ENCODE results near the gene SKP1. TPM values are rescaled to one million over a fixed set of nuclear protein-coding genes. Genes with fewer than 3 reads are reported as not detected.

The SKP1 gene
- total RNA-seq, 1 donor from 2014 or later: 333 TPM

DNA sequence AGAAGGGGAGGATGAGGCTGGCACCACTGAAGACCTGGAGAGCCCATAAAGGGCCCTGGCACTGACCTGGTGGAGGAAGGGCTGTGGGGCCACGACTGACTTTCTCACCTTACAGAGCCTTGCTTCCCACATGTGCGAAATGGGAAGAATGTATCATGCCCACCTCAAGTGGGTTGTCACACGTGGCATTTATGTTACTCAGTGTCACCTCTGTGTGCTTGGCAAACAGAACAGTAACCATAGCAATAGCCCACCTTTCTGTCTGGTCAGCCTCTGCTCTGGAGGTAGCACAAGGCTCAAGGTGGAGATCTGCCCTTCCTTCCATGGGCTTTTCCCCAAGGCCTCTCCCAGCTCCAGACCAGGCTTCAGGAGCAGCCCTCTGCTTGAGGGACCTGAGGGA lies 45.6 kb downstream of the SKP1 start:
- TF ChIP-seq, protein P1, sequence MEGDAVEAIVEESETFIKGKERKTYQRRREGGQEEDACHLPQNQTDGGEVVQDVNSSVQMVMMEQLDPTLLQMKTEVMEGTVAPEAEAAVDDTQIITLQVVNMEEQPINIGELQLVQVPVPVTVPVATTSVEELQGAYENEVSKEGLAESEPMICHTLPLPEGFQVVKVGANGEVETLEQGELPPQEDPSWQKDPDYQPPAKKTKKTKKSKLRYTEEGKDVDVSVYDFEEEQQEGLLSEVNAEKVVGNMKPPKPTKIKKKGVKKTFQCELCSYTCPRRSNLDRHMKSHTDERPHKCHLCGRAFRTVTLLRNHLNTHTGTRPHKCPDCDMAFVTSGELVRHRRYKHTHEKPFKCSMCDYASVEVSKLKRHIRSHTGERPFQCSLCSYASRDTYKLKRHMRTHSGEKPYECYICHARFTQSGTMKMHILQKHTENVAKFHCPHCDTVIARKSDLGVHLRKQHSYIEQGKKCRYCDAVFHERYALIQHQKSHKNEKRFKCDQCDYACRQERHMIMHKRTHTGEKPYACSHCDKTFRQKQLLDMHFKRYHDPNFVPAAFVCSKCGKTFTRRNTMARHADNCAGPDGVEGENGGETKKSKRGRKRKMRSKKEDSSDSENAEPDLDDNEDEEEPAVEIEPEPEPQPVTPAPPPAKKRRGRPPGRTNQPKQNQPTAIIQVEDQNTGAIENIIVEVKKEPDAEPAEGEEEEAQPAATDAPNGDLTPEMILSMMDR (IDR thresholded peaks at IDR 0.05): no peak
- Mint-ChIP-seq H3K27me3 (ENCODE audit: unreplicated experiment) (no peaks in the 10 kb centered on the region), H3K4me1 (ENCODE audit: unreplicated experiment) (peaks cover 19% of the 10 kb centered on the region), H3K4me3 (ENCODE audit: unreplicated experiment) (no peak overlapping the region), H3K27ac (ENCODE audit: unreplicated experiment) (no peak overlapping the region), H3K36me3 (ENCODE audit: unreplicated experiment) (peaks cover 10% of the 10 kb centered on the region), H3K9me3 (ENCODE audit: unreplicated experiment) (no peaks in the 10 kb centered on the region)
- no peak for DNase-seq (ENCODE audit: extremely low spot score, unreplicated experiment)

DNA sequence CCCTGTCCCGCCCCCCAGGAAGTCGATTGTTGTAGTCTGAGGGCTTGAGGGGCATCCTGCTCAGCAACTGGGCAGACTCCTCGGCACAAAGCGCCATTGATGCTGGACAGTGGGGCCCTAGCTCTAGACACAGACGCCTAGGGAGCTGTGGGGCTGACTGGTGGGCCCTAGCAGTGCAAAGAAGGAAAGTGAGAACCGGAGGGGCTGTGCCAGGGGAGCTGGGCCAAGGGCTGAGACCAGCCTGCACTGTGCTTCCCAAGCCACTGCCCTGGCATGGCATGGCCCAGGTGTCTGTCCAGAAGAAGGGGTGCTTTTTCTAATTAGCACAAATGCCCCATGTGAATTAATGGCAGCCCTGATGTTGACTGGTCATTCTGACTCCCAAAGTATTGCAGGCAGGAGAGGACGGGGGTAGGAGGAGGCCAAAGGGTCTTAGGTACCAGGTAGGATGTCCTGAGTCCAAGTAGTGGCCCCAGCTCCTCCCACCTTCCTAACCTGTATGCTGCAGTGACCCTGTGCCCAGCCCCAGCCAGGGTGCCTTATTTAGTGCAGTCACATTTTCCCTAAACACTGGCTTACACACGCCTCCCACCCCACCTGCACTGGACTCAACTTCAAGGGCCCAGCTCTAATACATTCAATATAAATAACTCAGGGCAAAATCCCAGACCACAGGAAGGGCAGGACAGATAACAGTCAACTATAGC lies 46.4 kb downstream of the SKP1 start:
- no peak for DNase-seq (ENCODE audit: extremely low spot score, unreplicated experiment)
- Mint-ChIP-seq H3K4me3 (ENCODE audit: unreplicated experiment) (no peak overlapping the region), H3K36me3 (ENCODE audit: unreplicated experiment) (peaks cover 5% of the 10 kb centered on the region), H3K27ac (ENCODE audit: unreplicated experiment) (no peak overlapping the region), H3K27me3 (ENCODE audit: unreplicated experiment) (no peaks in the 10 kb centered on the region), H3K9me3 (ENCODE audit: unreplicated experiment) (no peaks in the 10 kb centered on the region), H3K4me1 (ENCODE audit: unreplicated experiment) (peaks cover 27% of the 10 kb centered on the region)
- TF ChIP-seq, protein P1 (IDR thresholded peaks at IDR 0.05): no peak

DNA sequence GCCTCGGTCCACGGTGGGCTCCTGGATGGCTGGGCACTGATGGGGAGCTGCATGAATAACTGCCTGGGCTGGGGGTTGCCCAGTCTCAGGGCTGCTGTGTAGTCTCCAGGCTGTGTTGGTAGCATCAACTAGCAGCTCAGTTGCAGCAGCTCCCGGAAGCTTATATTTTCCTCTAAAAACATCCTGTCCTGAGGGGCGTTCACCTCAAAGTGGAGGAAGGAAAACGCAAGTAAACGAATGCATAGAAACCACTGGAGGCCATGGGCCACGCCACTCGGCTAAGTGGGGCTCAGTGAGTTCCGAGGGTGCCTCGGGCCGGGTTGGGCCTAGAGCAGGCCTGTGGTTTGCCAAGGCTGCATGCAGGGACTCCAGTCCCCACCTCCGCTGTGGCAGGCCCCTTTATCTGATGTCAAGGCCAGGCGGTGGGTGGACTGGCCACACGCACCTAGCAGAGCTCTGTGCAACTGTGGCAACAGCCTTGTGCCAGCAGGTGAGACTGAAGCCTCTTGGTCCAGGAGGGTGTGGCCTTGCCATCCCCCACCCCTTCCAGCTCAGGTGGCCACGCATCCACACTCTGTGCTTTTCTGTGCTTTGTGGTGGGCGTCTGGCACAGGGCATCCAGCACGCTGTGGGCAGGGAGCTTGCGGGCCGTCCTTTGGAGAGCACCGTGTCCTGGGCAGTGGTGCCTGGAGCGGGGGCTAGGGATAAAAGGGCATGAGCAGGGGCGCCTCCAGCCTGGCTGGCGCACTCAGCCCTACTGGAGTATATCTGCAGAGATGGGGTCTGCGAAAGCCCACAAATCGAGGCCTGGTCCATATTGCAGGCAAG lies 47.1 kb downstream of the SKP1 start:
- H3K27me3 Mint-ChIP-seq (ENCODE audit: unreplicated experiment): no peaks in the 10 kb centered on the region
- no peak overlapping the region for H3K4me3 Mint-ChIP-seq (ENCODE audit: unreplicated experiment)
- peaks cover 33% of the 10 kb centered on the region for H3K4me1 Mint-ChIP-seq (ENCODE audit: unreplicated experiment)
- TF ChIP-seq, protein P1 (IDR thresholded peaks at IDR 0.05): no peak
- no peaks in the 10 kb centered on the region for H3K9me3 Mint-ChIP-seq (ENCODE audit: unreplicated experiment)
- H3K36me3 Mint-ChIP-seq (ENCODE audit: unreplicated experiment): peaks cover 3% of the 10 kb centered on the region
- no peak overlapping the region for H3K27ac Mint-ChIP-seq (ENCODE audit: unreplicated experiment)
- no peak for DNase-seq (ENCODE audit: extremely low spot score, unreplicated experiment)

DNA sequence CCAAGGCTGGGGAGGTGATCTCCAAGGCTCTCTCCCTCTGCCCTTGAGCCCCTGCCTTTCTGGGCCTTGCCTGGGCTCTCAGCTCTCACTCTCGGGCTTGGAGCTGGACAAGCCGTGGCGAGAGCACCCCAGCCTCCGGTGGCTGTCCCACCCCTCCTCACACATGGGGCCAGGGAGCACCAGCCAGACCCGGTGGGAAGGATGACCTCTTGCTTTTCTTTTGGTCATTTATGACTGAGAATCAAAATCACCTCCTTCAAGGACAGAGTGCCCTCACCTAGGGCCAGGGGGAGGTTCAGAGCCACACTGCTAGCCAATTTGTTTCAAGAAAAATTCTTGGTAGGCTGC lies 48.1 kb downstream of the SKP1 start:
- no peaks in the 10 kb centered on the region for H3K9me3 Mint-ChIP-seq (ENCODE audit: unreplicated experiment)
- no peaks in the 10 kb centered on the region for H3K27me3 Mint-ChIP-seq (ENCODE audit: unreplicated experiment)
- DNase-seq (ENCODE audit: extremely low spot score, unreplicated experiment): no peak
- H3K27ac Mint-ChIP-seq (ENCODE audit: unreplicated experiment): no peak overlapping the region
- TF ChIP-seq, protein P1 (IDR thresholded peaks at IDR 0.05): no peak
- no peak overlapping the region for H3K4me3 Mint-ChIP-seq (ENCODE audit: unreplicated experiment)
- H3K4me1 Mint-ChIP-seq (ENCODE audit: unreplicated experiment): peaks cover 33% of the 10 kb centered on the region
- H3K36me3 Mint-ChIP-seq (ENCODE audit: unreplicated experiment): peaks cover 3% of the 10 kb centered on the region

DNA sequence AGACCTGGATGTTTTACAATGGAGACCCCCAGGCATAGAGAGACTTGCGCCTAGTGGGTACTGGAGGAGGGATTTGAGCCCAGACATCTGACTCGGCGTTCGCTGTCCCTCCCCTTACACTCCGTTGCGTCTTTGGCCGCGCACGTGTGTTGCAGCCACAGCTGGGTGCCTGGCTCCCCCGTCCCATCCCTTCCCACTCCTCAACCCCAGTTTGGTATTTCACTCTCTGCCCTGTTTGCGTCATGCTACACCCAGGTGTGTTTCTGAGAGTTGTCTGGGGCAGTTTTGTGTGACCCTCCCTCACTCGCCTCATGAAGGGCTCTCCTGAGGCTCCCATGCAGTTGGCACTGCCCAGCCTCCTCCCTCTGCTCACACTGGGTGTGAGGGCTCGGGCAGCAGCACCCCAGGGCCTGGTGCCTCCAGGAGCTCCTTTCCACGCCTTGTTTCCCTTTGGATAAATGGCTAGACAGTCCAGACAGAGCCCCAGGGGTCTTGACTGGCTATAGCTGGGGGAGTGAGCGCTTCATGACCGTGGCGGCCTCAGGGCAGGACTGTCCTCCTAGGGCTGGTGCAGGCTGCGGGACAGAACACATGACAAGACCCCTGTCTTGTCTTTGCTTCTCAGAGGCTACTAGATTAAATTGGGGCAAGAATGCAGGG lies 48.6 kb downstream of the SKP1 start:
- no peak overlapping the region for H3K27ac Mint-ChIP-seq (ENCODE audit: unreplicated experiment)
- TF ChIP-seq, protein P1 (IDR thresholded peaks at IDR 0.05): no peak
- H3K36me3 Mint-ChIP-seq (ENCODE audit: unreplicated experiment): peaks cover 3% of the 10 kb centered on the region
- peaks cover 35% of the 10 kb centered on the region for H3K4me1 Mint-ChIP-seq (ENCODE audit: unreplicated experiment)
- H3K9me3 Mint-ChIP-seq (ENCODE audit: unreplicated experiment): no peaks in the 10 kb centered on the region
- H3K27me3 Mint-ChIP-seq (ENCODE audit: unreplicated experiment): no peaks in the 10 kb centered on the region
- no peak overlapping the region for H3K4me3 Mint-ChIP-seq (ENCODE audit: unreplicated experiment)
- no peak for DNase-seq (ENCODE audit: extremely low spot score, unreplicated experiment)
